Measurements from ENCODE around the gene DPYD. TPM values are rescaled to one million over a fixed set of nuclear protein-coding genes. Genes with fewer than 3 reads are reported as not detected.

The DPYD gene
- total and polyA plus RNA-seq, 4 experiments from 2014 or later = 49.7 to 58.4 (median 51.9) TPM

- H3K27ac ChIP-seq (ENCODE audit: low read depth, low read length) = no peak overlapping the region
- no peaks in the 10 kb centered on the region for H3K9me3 Mint-ChIP-seq
- no peaks in the 10 kb centered on the region for H3K36me3 ChIP-seq (ENCODE audit: insufficient read depth, low read length)
- H3K27me3 Mint-ChIP-seq = no peaks in the 10 kb centered on the region
- no peak for DNase-seq
- no peaks in the 10 kb centered on the region for H3K27me3 ChIP-seq (ENCODE audit: insufficient read depth, low read length)
- ChIA-PET POLR2A (ENCODE audit: partially characterized antibody) (no interaction called here), CTCF (ENCODE audit: partially characterized antibody) (no interaction called here)
- H3K4me3 Mint-ChIP-seq = no peak overlapping the region
- H3K4me1 Mint-ChIP-seq = peaks cover 0 to 3% (median 0%) of the 10 kb centered on the region in 4 donors
- H3K4me3 ChIP-seq (ENCODE audit: low read length in 2 of 2) = no peak overlapping the region
- H3K36me3 Mint-ChIP-seq = peaks cover 39 to 40% of the 10 kb centered on the region in 2 donors
- peak overlapping the region in 1 of 7 donors; percentile 10 for H3K27ac Mint-ChIP-seq
- intact Hi-C loops (cut with micrococcal nuclease) = no loop called here
- H3K4me1 ChIP-seq (ENCODE audit: insufficient read depth, low read length) = no peaks in the 10 kb centered on the region
- no peaks in the 10 kb centered on the region for H3K9me3 ChIP-seq (ENCODE audit: control insufficient read depth in 1 of 2, low read length in 2 of 2)
These were observed 227.2 kb downstream of the DPYD start for GRCh38 chr1:97693601-97694000.

- H3K4me3 Mint-ChIP-seq = no peak overlapping the region
- peaks cover 47 to 51% of the 10 kb centered on the region in 2 donors for H3K36me3 Mint-ChIP-seq
- DNase-seq = no peak
- Histone ChIP-seq H3K4me3 (ENCODE audit: low read length in 2 of 2) (no peak overlapping the region), H3K36me3 (ENCODE audit: insufficient read depth, low read length) (no peaks in the 10 kb centered on the region), H3K27me3 (ENCODE audit: insufficient read depth, low read length) (no peaks in the 10 kb centered on the region), H3K9me3 (ENCODE audit: control insufficient read depth in 1 of 2, low read length in 2 of 2) (no peaks in the 10 kb centered on the region), H3K4me1 (ENCODE audit: insufficient read depth, low read length) (no peaks in the 10 kb centered on the region), H3K27ac (ENCODE audit: low read depth, low read length) (no peak overlapping the region)
- H3K4me1 Mint-ChIP-seq = peaks cover 0 to 3% (median 0%) of the 10 kb centered on the region in 4 donors
- H3K27me3 Mint-ChIP-seq = no peaks in the 10 kb centered on the region
- no peak overlapping the region for H3K27ac Mint-ChIP-seq
- ChIA-PET POLR2A (ENCODE audit: partially characterized antibody) (no interaction called here), CTCF (ENCODE audit: partially characterized antibody) (interaction anchor here (1.0 kb wide), 1 partner anchor 12 kb away, joined by 3 read pairs; no protein-coding TSS in a partner anchor)
- peaks cover 0 to 3% (median 0%) of the 10 kb centered on the region in 8 donors for H3K9me3 Mint-ChIP-seq
- intact Hi-C loops (cut with micrococcal nuclease) = no loop called here
These were observed 229.5 kb downstream of the DPYD start for GRCh38 chr1:97691325-97691724.

- Mint-ChIP-seq H3K4me1 (no peaks in the 10 kb centered on the region), H3K4me3 (no peak overlapping the region), H3K36me3 (peaks cover 61 to 70% of the 10 kb centered on the region in 2 donors), H3K27ac (no peak overlapping the region), H3K27me3 (no peaks in the 10 kb centered on the region), H3K9me3 (peaks cover 0 to 3% (median 0%) of the 10 kb centered on the region in 8 donors)
- CTCF ChIA-PET (ENCODE audit: partially characterized antibody) = no interaction called here
- no peak overlapping the region for H3K27ac ChIP-seq (ENCODE audit: low read depth, low read length)
- no peaks in the 10 kb centered on the region for H3K9me3 ChIP-seq (ENCODE audit: control insufficient read depth in 1 of 2, low read length in 2 of 2)
- DNase-seq = no peak
- H3K27me3 ChIP-seq (ENCODE audit: insufficient read depth, low read length) = no peaks in the 10 kb centered on the region
- POLR2A ChIA-PET (ENCODE audit: partially characterized antibody) = no interaction called here
- no peaks in the 10 kb centered on the region for H3K4me1 ChIP-seq (ENCODE audit: insufficient read depth, low read length)
- no peak overlapping the region for H3K4me3 ChIP-seq (ENCODE audit: low read length in 2 of 2)
- no peaks in the 10 kb centered on the region for H3K36me3 ChIP-seq (ENCODE audit: insufficient read depth, low read length)
- intact Hi-C loops (cut with micrococcal nuclease) = no loop called here
These were observed 235.5 kb downstream of the DPYD start for GRCh38 chr1:97685360-97685759.

- intact Hi-C loops (cut with micrococcal nuclease) = no loop called here
- Histone ChIP-seq H3K4me1 (ENCODE audit: insufficient read depth, low read length) (no peaks in the 10 kb centered on the region), H3K36me3 (ENCODE audit: insufficient read depth, low read length) (peaks cover 4% of the 10 kb centered on the region), H3K4me3 (ENCODE audit: low read length in 2 of 2) (no peak overlapping the region), H3K27ac (ENCODE audit: low read depth, low read length) (no peak overlapping the region), H3K27me3 (ENCODE audit: insufficient read depth, low read length) (no peaks in the 10 kb centered on the region), H3K9me3 (ENCODE audit: control insufficient read depth in 1 of 2, low read length in 2 of 2) (no peaks in the 10 kb centered on the region)
- ChIA-PET CTCF (ENCODE audit: partially characterized antibody) (no interaction called here), POLR2A (ENCODE audit: partially characterized antibody) (no interaction called here)
- Mint-ChIP-seq H3K27ac (no peak overlapping the region), H3K27me3 (no peaks in the 10 kb centered on the region), H3K36me3 (peaks cover 70 to 75% of the 10 kb centered on the region in 2 donors), H3K9me3 (no peaks in the 10 kb centered on the region), H3K4me1 (no peaks in the 10 kb centered on the region), H3K4me3 (no peak overlapping the region)
- no peak for DNase-seq
These were observed 239.9 kb downstream of the DPYD start for GRCh38 chr1:97680894-97681293.

- CTCF ChIA-PET (ENCODE audit: partially characterized antibody) = no interaction called here
These were observed 240.4 kb downstream of the DPYD start for GRCh38 chr1:97680470-97680869.

GRCh38 chr1:97677702-97678101, 243.1 kb downstream of the DPYD start:
- Mint-ChIP-seq H3K4me1 (no peaks in the 10 kb centered on the region), H3K36me3 (peaks cover 65 to 72% of the 10 kb centered on the region in 2 donors), H3K4me3 (no peak overlapping the region), H3K27me3 (no peaks in the 10 kb centered on the region), H3K9me3 (no peaks in the 10 kb centered on the region), H3K27ac (no peak overlapping the region)
- no peaks in the 10 kb centered on the region for H3K4me1 ChIP-seq (ENCODE audit: insufficient read depth, low read length)
- CTCF ChIA-PET (ENCODE audit: partially characterized antibody) = no interaction called here
- no peak for DNase-seq
- H3K4me3 ChIP-seq (ENCODE audit: low read length in 2 of 2) = no peak overlapping the region
- H3K36me3 ChIP-seq (ENCODE audit: insufficient read depth, low read length) = peaks cover 4% of the 10 kb centered on the region
- H3K27ac ChIP-seq (ENCODE audit: low read depth, low read length) = no peak overlapping the region
- intact Hi-C loops (cut with micrococcal nuclease) = no loop called here
- H3K27me3 ChIP-seq (ENCODE audit: insufficient read depth, low read length) = no peaks in the 10 kb centered on the region
- POLR2A ChIA-PET (ENCODE audit: partially characterized antibody) = no interaction called here
- H3K9me3 ChIP-seq (ENCODE audit: control insufficient read depth in 1 of 2, low read length in 2 of 2) = no peaks in the 10 kb centered on the region

More at GRCh38 chr1:97680470-97680869, 240.4 kb downstream of the DPYD start:
- peak overlapping the region in 1 of 7 donors; percentile 67 for H3K27ac Mint-ChIP-seq
- H3K4me1 ChIP-seq (ENCODE audit: insufficient read depth, low read length) = no peaks in the 10 kb centered on the region
- no peaks in the 10 kb centered on the region for H3K4me1 Mint-ChIP-seq
- POLR2A ChIA-PET (ENCODE audit: partially characterized antibody) = no interaction called here
- H3K4me3 Mint-ChIP-seq = no peak overlapping the region
- intact Hi-C loops (cut with micrococcal nuclease) = no loop called here
- H3K36me3 Mint-ChIP-seq = peaks cover 66 to 72% of the 10 kb centered on the region in 2 donors
- H3K27ac ChIP-seq (ENCODE audit: low read depth, low read length) = no peak overlapping the region
- H3K36me3 ChIP-seq (ENCODE audit: insufficient read depth, low read length) = peaks cover 4% of the 10 kb centered on the region
- no peaks in the 10 kb centered on the region for H3K27me3 Mint-ChIP-seq
- H3K4me3 ChIP-seq (ENCODE audit: low read length in 2 of 2) = no peak overlapping the region
- H3K9me3 Mint-ChIP-seq = no peaks in the 10 kb centered on the region
- no peak for DNase-seq
- H3K9me3 ChIP-seq (ENCODE audit: control insufficient read depth in 1 of 2, low read length in 2 of 2) = no peaks in the 10 kb centered on the region
- H3K27me3 ChIP-seq (ENCODE audit: insufficient read depth, low read length) = no peaks in the 10 kb centered on the region

- no peaks in the 10 kb centered on the region for H3K4me1 Mint-ChIP-seq
- H3K4me3 ChIP-seq (ENCODE audit: low read length in 2 of 2) = no peak overlapping the region
- CTCF ChIA-PET (ENCODE audit: partially characterized antibody) = no interaction called here
These were observed 246.3 kb downstream of the DPYD start for GRCh38 chr1:97674517-97674916.

More at GRCh38 chr1:97674517-97674916, 246.3 kb downstream of the DPYD start:
- H3K27ac ChIP-seq (ENCODE audit: low read depth, low read length) = no peak overlapping the region
- H3K4me3 Mint-ChIP-seq = no peak overlapping the region
- H3K9me3 ChIP-seq (ENCODE audit: control insufficient read depth in 1 of 2, low read length in 2 of 2) = no peaks in the 10 kb centered on the region
- no peaks in the 10 kb centered on the region for H3K27me3 Mint-ChIP-seq
- H3K4me1 ChIP-seq (ENCODE audit: insufficient read depth, low read length) = no peaks in the 10 kb centered on the region
- H3K36me3 ChIP-seq (ENCODE audit: insufficient read depth, low read length) = peaks cover 2% of the 10 kb centered on the region
- peaks cover 0 to 10% (median 0%) of the 10 kb centered on the region in 8 donors for H3K9me3 Mint-ChIP-seq
- intact Hi-C loops (cut with micrococcal nuclease) = no loop called here
- H3K36me3 Mint-ChIP-seq = peaks cover 56 to 71% of the 10 kb centered on the region in 2 donors
- H3K27ac Mint-ChIP-seq = peak overlapping the region in 1 of 7 donors; percentile 14
- no peak for DNase-seq
- no peaks in the 10 kb centered on the region for H3K27me3 ChIP-seq (ENCODE audit: insufficient read depth, low read length)
- POLR2A ChIA-PET (ENCODE audit: partially characterized antibody) = no interaction called here

Data from CD4-positive, alpha-beta memory T cell (primary cell).